Keratinocyte (primary cell): ENCODE data around the gene MYO1H. TPM values are rescaled to one million over a fixed set of nuclear protein-coding genes. Genes with fewer than 3 reads are reported as not detected.

ENCODE experiments used
- DNase-seq: peaks from one replicate; pipeline ENCODE4 v3.0.0-alpha.2; 2011; ENCODE audit warnings: low read depth, missing footprints, low spot score
- FAIRE-seq: peaks from 2 replicates; lab custom pipeline; 2011; peaks lifted over from hg19 to GRCh38; lab: Jason Lieb, UNC
- H2AFZ ChIP-seq: 2 replicates; pipeline ENCODE4 v1.6.0; 2012; ENCODE audit warnings: low read length, control low read depth, inconsistent platforms; ENCODE audit not compliant: control insufficient read depth
- H3K27ac ChIP-seq: 2 replicates; pipeline ENCODE4 v1.5.1; 2011; ENCODE audit warnings: low read length; ENCODE audit not compliant: control insufficient read depth, insufficient read depth
- H3K27me3 ChIP-seq: 3 replicates; pipeline ENCODE4 v1.6.0; 2011; ENCODE audit warnings: low read length; ENCODE audit not compliant: control insufficient read depth, insufficient read depth; ENCODE audit errors: extremely low read depth
- H3K36me3 ChIP-seq, 2 experiments: 2 replicates in 1 of 2; 3 replicates in 1 of 2; pipeline ENCODE4 v1.5.1; 2011; ENCODE audit warnings: low read length in 2 of 2, mild to moderate bottlenecking in 1 of 2; ENCODE audit not compliant: control insufficient read depth in 2 of 2, insufficient read depth in 2 of 2; ENCODE audit errors: extremely low read depth in 1 of 2
- H3K4me1 ChIP-seq: 3 replicates; pipeline ENCODE4 v1.5.1; 2011; ENCODE audit warnings: low read length; ENCODE audit not compliant: control insufficient read depth, insufficient read depth; ENCODE audit errors: extremely low read depth
- H3K4me2 ChIP-seq: 3 replicates; pipeline ENCODE4 v1.6.0; 2011; ENCODE audit warnings: low read depth, low read length; ENCODE audit not compliant: control insufficient read depth, insufficient read depth; ENCODE audit errors: extremely low read depth
- H3K4me3 ChIP-seq, 3 experiments: fragments of 200-600 bp in 1 of 3; sonication (generic) in 1 of 3; 2 replicates in 2 of 3; 3 replicates in 1 of 3; pipeline ENCODE4 v1.5.1; 2011 to 2016; ENCODE audit warnings: low read length in 3 of 3, mild to moderate bottlenecking in 3 of 3, control low read depth in 2 of 3, inconsistent platforms in 1 of 3, low read depth in 1 of 3, mixed read lengths in 1 of 3, mixed run types in 1 of 3, moderate library complexity in 1 of 3; ENCODE audit not compliant: control insufficient read depth in 2 of 3, insufficient read depth in 2 of 3; ENCODE audit errors: extremely low read depth in 1 of 3
- H3K79me2 ChIP-seq: 2 replicates; pipeline ENCODE4 v1.6.0; 2012; ENCODE audit warnings: low read length; ENCODE audit not compliant: control insufficient read depth, insufficient read depth
- H3K9ac ChIP-seq: 3 replicates; pipeline ENCODE4 v1.6.0; 2011; ENCODE audit warnings: low read length; ENCODE audit not compliant: control insufficient read depth, insufficient read depth; ENCODE audit errors: extremely low read depth
- H3K9me1 ChIP-seq: 3 replicates; pipeline ENCODE4 v1.6.0; 2011; ENCODE audit warnings: low read length; ENCODE audit not compliant: control insufficient read depth, insufficient read depth; ENCODE audit errors: extremely low read depth
- H3K9me3 ChIP-seq: 2 replicates; pipeline ENCODE4 v1.5.1; 2012; ENCODE audit warnings: low read depth, low read length; ENCODE audit not compliant: control insufficient read depth
- H4K20me1 ChIP-seq: 3 replicates; pipeline ENCODE4 v1.6.0; 2011; ENCODE audit warnings: low read length; ENCODE audit not compliant: control insufficient read depth, insufficient read depth; ENCODE audit errors: extremely low read depth
- EZH2 ChIP-seq: IDR thresholded peaks from one replicate; pipeline ENCODE4 v1.6.1; 2012; ENCODE audit warnings: inconsistent platforms, mild to moderate bottlenecking, low read length, moderate library complexity
- dilution Hi-C: fragments of 300-500 bp; cut with MboI; formaldehyde crosslinking; loops from one replicate; pipeline ENCODE4 v1.7.0; 2020; ENCODE audit warnings: low sequenced_read_pairs; ENCODE audit not compliant: extremely low pct_ligation_motif_present
- polyA plus RNA-seq, 5 experiments: library from polyadenylated mRNA; depleted of rRNA in 3 of 5; stranded (reverse) in 3 of 5; stranded (forward) in 1 of 5; unstranded in 1 of 5; fragments of >200 nt; gene quantifications; 1 replicate in 1 of 5; 2 replicates in 3 of 5; 3 replicates in 1 of 5; pipeline versions ENCODE4 v1.2.1 to v1.2.3, GENCODE V29; 2011 to 2012; ENCODE audit warnings: missing spikeins in 2 of 5, low read depth in 1 of 5, low replicate concordance in 1 of 5
- TF ChIP-seq, protein P1 (sequence below), 3 experiments: IDR thresholded peaks in 1 of 3; conservative IDR thresholded peaks in 1 of 3; optimal IDR thresholded peaks in 1 of 3; 2 replicates in 2 of 3; 3 replicates in 1 of 3; pipeline versions ENCODE3 to v1.5.1; 2011; ENCODE audit warnings: low read length in 3 of 3, mild to moderate bottlenecking in 3 of 3, moderate library complexity in 2 of 3, control low read depth in 1 of 3, inconsistent platforms in 1 of 3; ENCODE audit not compliant: insufficient read depth in 2 of 3; ENCODE audit errors: extremely low read depth in 1 of 3

The MYO1H gene
- polyA plus RNA-seq, 1 donor (not counting 4 experiments of a cell fraction or from before 2014, with no cell fraction given), result not detected

DNA sequence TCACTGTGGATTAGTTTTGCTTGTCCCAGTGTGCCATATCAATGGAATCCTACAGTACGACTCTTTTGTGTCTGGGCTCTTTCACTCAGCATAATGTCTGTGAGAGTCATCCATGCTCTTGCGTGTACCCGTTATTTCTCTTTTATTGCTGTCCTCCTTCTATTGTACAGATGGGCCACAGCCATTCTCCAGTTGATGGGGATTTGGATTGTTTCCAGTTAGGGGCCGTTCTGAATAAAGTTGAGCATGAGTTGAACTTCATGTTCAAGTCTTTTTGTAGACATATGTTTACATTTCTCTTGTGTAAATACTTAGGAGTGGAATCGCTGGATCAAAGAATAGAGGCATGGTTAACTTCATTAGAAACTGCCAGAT is 38.3 kb downstream of the MYO1H start:
- Histone ChIP-seq H3K27ac (no peak overlapping the region), H3K4me2 (peak overlapping the region; percentile 54), H3K9ac (no peak overlapping the region), H3K9me3 (no peaks in the 10 kb centered on the region), H2AFZ (peak overlapping the region; percentile 16), H4K20me1 (no peaks in the 10 kb centered on the region), H3K36me3 (no peaks in the 10 kb centered on the region), H3K4me1 (peaks cover 10% of the 10 kb centered on the region), H3K79me2 (no peaks in the 10 kb centered on the region), H3K9me1 (no peaks in the 10 kb centered on the region), H3K4me3 (no peak overlapping the region), H3K27me3 (no peaks in the 10 kb centered on the region)
- FAIRE-seq, result no peak
- dilution Hi-C loops, result loop anchor here (25.0 kb wide), 1 partner anchor 274 kb away; the partner anchor contains the start of gene ACACB
- no peak for DNase-seq
- TF ChIP-seq, protein P1, sequence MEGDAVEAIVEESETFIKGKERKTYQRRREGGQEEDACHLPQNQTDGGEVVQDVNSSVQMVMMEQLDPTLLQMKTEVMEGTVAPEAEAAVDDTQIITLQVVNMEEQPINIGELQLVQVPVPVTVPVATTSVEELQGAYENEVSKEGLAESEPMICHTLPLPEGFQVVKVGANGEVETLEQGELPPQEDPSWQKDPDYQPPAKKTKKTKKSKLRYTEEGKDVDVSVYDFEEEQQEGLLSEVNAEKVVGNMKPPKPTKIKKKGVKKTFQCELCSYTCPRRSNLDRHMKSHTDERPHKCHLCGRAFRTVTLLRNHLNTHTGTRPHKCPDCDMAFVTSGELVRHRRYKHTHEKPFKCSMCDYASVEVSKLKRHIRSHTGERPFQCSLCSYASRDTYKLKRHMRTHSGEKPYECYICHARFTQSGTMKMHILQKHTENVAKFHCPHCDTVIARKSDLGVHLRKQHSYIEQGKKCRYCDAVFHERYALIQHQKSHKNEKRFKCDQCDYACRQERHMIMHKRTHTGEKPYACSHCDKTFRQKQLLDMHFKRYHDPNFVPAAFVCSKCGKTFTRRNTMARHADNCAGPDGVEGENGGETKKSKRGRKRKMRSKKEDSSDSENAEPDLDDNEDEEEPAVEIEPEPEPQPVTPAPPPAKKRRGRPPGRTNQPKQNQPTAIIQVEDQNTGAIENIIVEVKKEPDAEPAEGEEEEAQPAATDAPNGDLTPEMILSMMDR (optimal IDR thresholded peaks at IDR 0.05 in 1 of 3, IDR thresholded peaks at IDR 0.05 in 1 of 3, conservative IDR thresholded peaks at IDR 0.05 in 1 of 3; ENCODE audit: extremely low read depth in 1 of 3, insufficient read depth in 2 of 3, low read length in 3 of 3), result no peak
- TF ChIP-seq EZH2, result no peak

DNA sequence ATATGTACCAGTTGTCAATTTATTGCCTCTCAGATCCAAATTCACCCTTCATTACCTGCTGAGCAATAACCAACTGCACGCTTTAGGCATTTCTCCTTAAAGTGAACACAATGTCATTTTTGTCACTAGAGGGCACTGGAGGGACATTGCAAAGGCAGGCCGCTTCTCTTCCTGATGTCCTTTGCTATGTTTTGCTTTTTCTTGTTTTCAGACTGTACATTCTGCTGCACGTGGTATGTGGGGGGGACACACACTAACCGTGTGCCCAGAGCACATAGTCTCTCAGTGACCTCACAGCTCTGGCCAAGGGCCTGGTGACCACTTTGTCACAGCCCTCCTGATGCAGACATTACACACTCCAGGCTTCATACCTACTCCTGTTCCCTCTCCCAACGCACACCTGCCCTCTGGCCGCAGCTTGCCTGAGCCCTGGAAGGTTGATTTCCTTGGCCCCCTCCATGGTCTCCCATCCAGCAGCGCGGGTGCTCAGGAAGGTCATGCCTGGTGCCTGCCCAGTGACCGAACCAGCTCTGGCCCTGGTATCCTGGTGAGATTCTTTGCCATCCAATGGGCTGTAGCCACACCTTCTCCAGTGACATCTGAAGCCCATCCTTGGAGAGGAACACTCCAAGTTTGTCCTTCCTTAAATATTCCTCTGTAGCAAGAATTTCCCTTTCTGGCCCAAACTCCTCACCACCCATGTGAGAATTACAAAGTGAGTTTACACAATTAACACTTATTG is 39.9 kb downstream of the MYO1H start:
- H2AFZ ChIP-seq, result no peak overlapping the region

More for the DNA sequence above, 39.9 kb downstream of the MYO1H start:
- no peak for TF ChIP-seq EZH2
- TF ChIP-seq, protein P1 (optimal IDR thresholded peaks at IDR 0.05 in 1 of 3, IDR thresholded peaks at IDR 0.05 in 1 of 3, conservative IDR thresholded peaks at IDR 0.05 in 1 of 3; ENCODE audit: extremely low read depth in 1 of 3, insufficient read depth in 2 of 3, low read length in 3 of 3), result peak; percentile 20 to 61 (median 43)
- no peaks in the 10 kb centered on the region for H3K27me3 ChIP-seq
- H3K9me3 ChIP-seq, result no peaks in the 10 kb centered on the region
- no peak overlapping the region for H3K9ac ChIP-seq
- H3K4me2 ChIP-seq, result no peak overlapping the region
- FAIRE-seq (no peak), DNase-seq (no peak)
- H3K79me2 ChIP-seq, result no peaks in the 10 kb centered on the region
- dilution Hi-C loops, result loop anchor here (25.0 kb wide), 1 partner anchor 275 kb away; the partner anchor contains the start of gene ACACB
- H3K9me1 ChIP-seq, result no peaks in the 10 kb centered on the region
- no peak overlapping the region for H3K27ac ChIP-seq
- H3K4me3 ChIP-seq, result no peak overlapping the region
- no peaks in the 10 kb centered on the region for H3K36me3 ChIP-seq
- H3K4me1 ChIP-seq, result peaks cover 10% of the 10 kb centered on the region
- H4K20me1 ChIP-seq, result no peaks in the 10 kb centered on the region
